Breast epithelium (tissue), 3 donors: ENCODE data around the gene LGALS7.

Experiments used
- CTCF ChIP-seq, 3 donors: fragments of 450-650 bp; IDR thresholded peaks; one replicate each; pipeline ENCODE4 v1.5.1; 2016 to 2017; ENCODE audit warnings: antibody characterized with exemption in 3 of 3, mild to moderate bottlenecking in 3 of 3, moderate library complexity in 3 of 3
- POLR2A ChIP-seq: fragments of 450-650 bp; IDR thresholded peaks from one replicate; pipeline ENCODE4 v1.6.1; 2016; ENCODE audit warnings: antibody characterized with exemption, mild to moderate bottlenecking, moderate library complexity
- POLR2AphosphoS5 ChIP-seq, 3 donors: sonication (generic); formaldehyde crosslinking; IDR thresholded peaks; one replicate each; pipeline ENCODE4 v1.6.1; 2017; ENCODE audit warnings: antibody characterized with exemption in 3 of 3

DNA sequence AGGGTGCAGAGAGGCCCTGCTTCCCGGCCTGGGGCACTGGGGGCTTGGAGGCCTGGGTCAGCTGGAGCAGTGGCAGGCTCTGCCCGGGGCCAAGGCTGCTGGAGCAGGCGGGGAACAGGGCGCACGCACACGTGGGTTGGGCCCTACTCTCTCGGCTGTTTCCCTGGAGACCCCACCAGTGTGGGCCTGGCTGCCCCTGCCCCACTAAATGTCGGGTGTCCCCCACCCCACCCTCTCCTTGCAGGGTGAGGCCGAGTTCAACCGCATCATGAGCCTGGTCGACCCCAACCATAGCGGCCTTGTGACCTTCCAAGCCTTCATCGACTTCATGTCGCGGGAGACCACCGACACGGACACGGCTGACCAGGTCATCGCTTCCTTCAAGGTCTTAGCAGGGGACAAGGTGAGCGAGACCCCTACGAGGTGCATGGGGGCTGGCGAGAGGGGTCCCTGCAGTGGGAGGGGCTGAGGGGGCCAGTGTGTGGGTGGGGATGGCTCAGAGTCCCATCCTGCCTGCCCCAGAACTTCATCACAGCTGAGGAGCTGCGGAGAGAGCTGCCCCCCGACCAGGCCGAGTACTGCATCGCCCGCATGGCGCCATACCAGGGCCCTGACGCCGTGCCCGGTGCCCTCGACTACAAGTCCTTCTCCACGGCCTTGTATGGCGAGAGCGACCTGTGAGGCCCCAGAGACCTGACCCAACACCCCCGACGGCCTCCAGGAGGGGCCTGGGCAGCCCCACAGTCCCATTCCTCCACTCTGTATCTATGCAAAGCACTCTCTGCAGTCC, 44.4 kb downstream of the LGALS7 start:
- TF ChIP-seq CTCF (IDR thresholded peaks at IDR 0.05) (no peak), POLR2AphosphoS5 (IDR thresholded peaks at IDR 0.05) (no peak), POLR2A (no peak)
